ENCODE data around the gene LRRC4C. TPM values are rescaled to one million over a fixed set of nuclear protein-coding genes. Genes with fewer than 3 reads are reported as not detected.

Gene LRRC4C
- not detected in 2 replicates for total RNA-seq (2014; rRNA removed; shearing (Covaris generic); ENCODE audit: low replicate concordance)

- in situ Hi-C loops (cut with HindIII; ENCODE audit: low pct_unique_long_range_greater_than_20kb, low sequenced_read_pairs) = no loop called here
- no peak for DNase-seq (ENCODE audit: low read depth)
These were observed at the start of gene LRRC4C for GRCh38 chr11:41459465-41460401. LRRC4C (minus strand) TSS chr11:41459652.

GRCh38 chr11:41508121-41508520, 48.7 kb upstream of the LRRC4C start:
- no peak for DNase-seq (ENCODE audit: low read depth)
- in situ Hi-C loops (cut with HindIII; ENCODE audit: low pct_unique_long_range_greater_than_20kb, low sequenced_read_pairs) = no loop called here

- DNase-seq (ENCODE audit: low read depth) = no peak
- in situ Hi-C loops (cut with HindIII; ENCODE audit: low pct_unique_long_range_greater_than_20kb, low sequenced_read_pairs) = no loop called here
These were observed 40.0 kb upstream of the LRRC4C start for GRCh38 chr11:41499429-41499828.

GRCh38 chr11:41498726-41499125, 39.3 kb upstream of the LRRC4C start:
- DNase-seq (ENCODE audit: low read depth) = no peak
- in situ Hi-C loops (cut with HindIII; ENCODE audit: low pct_unique_long_range_greater_than_20kb, low sequenced_read_pairs) = no loop called here

GRCh38 chr11:41497974-41498373, 38.5 kb upstream of the LRRC4C start:
- in situ Hi-C loops (cut with HindIII; ENCODE audit: low pct_unique_long_range_greater_than_20kb, low sequenced_read_pairs) = no loop called here

GRCh38 chr11:41494716-41495115, 35.3 kb upstream of the LRRC4C start:
- DNase-seq (ENCODE audit: low read depth) = no peak
- in situ Hi-C loops (cut with HindIII; ENCODE audit: low pct_unique_long_range_greater_than_20kb, low sequenced_read_pairs) = no loop called here

More at GRCh38 chr11:41497974-41498373, 38.5 kb upstream of the LRRC4C start:
- no peak for DNase-seq (ENCODE audit: low read depth)

GRCh38 chr11:41486424-41486823, 27.0 kb upstream of the LRRC4C start:
- DNase-seq (ENCODE audit: low read depth) = no peak
- in situ Hi-C loops (cut with HindIII; ENCODE audit: low pct_unique_long_range_greater_than_20kb, low sequenced_read_pairs) = no loop called here

- no peak for DNase-seq (ENCODE audit: low read depth)
- in situ Hi-C loops (cut with HindIII; ENCODE audit: low pct_unique_long_range_greater_than_20kb, low sequenced_read_pairs) = no loop called here
These were observed 24.5 kb upstream of the LRRC4C start for GRCh38 chr11:41483956-41484355.

- no peak for DNase-seq (ENCODE audit: low read depth)
- in situ Hi-C loops (cut with HindIII; ENCODE audit: low pct_unique_long_range_greater_than_20kb, low sequenced_read_pairs) = no loop called here
These were observed 19.7 kb upstream of the LRRC4C start for GRCh38 chr11:41479179-41479578.

GRCh38 chr11:41461057-41461681, 1.7 kb upstream of the LRRC4C start:
- in situ Hi-C loops (cut with HindIII; ENCODE audit: low pct_unique_long_range_greater_than_20kb, low sequenced_read_pairs) = no loop called here
- no peak for DNase-seq (ENCODE audit: low read depth)

GRCh38 chr11:41458641-41459040, 811 bp downstream of the LRRC4C start:
- in situ Hi-C loops (cut with HindIII; ENCODE audit: low pct_unique_long_range_greater_than_20kb, low sequenced_read_pairs) = no loop called here

GRCh38 chr11:41458154-41458553, 1.3 kb downstream of the LRRC4C start:
- in situ Hi-C loops (cut with HindIII; ENCODE audit: low pct_unique_long_range_greater_than_20kb, low sequenced_read_pairs) = no loop called here
- no peak for DNase-seq (ENCODE audit: low read depth)

More at GRCh38 chr11:41458641-41459040, 811 bp downstream of the LRRC4C start:
- no peak for DNase-seq (ENCODE audit: low read depth)

- in situ Hi-C loops (cut with HindIII; ENCODE audit: low pct_unique_long_range_greater_than_20kb, low sequenced_read_pairs) = no loop called here
- DNase-seq (ENCODE audit: low read depth) = no peak
These were observed 2.0 kb downstream of the LRRC4C start for GRCh38 chr11:41457216-41458014.

GRCh38 chr11:41456269-41456668, 3.2 kb downstream of the LRRC4C start:
- no peak for DNase-seq (ENCODE audit: low read depth)
- in situ Hi-C loops (cut with HindIII; ENCODE audit: low pct_unique_long_range_greater_than_20kb, low sequenced_read_pairs) = no loop called here

GRCh38 chr11:41451011-41451410, 8.4 kb downstream of the LRRC4C start:
- no peak for DNase-seq (ENCODE audit: low read depth)
- in situ Hi-C loops (cut with HindIII; ENCODE audit: low pct_unique_long_range_greater_than_20kb, low sequenced_read_pairs) = no loop called here

- no peak for DNase-seq (ENCODE audit: low read depth)
- in situ Hi-C loops (cut with HindIII; ENCODE audit: low pct_unique_long_range_greater_than_20kb, low sequenced_read_pairs) = no loop called here
These were observed 9.9 kb downstream of the LRRC4C start for GRCh38 chr11:41449483-41450050.

GRCh38 chr11:41446566-41446965, 12.9 kb downstream of the LRRC4C start:
- DNase-seq (ENCODE audit: low read depth) = no peak
- in situ Hi-C loops (cut with HindIII; ENCODE audit: low pct_unique_long_range_greater_than_20kb, low sequenced_read_pairs) = no loop called here

- in situ Hi-C loops (cut with HindIII; ENCODE audit: low pct_unique_long_range_greater_than_20kb, low sequenced_read_pairs) = no loop called here
- DNase-seq (ENCODE audit: low read depth) = no peak
These were observed 13.3 kb downstream of the LRRC4C start for GRCh38 chr11:41446107-41446506.
